SIG-M5 (cell line): ENCODE data around the gene DNM1L.
"Not testable (repeated sequence)": the region's sequence is repeated elsewhere in the genome, so short reads cannot be mapped to it uniquely, and the experiment has no call there.

Experiments
- DNase-seq: peaks from one replicate; lab custom pipeline; 2025; lab: John Stamatoyannopoulos, UW

DNM1L gene

DNA sequence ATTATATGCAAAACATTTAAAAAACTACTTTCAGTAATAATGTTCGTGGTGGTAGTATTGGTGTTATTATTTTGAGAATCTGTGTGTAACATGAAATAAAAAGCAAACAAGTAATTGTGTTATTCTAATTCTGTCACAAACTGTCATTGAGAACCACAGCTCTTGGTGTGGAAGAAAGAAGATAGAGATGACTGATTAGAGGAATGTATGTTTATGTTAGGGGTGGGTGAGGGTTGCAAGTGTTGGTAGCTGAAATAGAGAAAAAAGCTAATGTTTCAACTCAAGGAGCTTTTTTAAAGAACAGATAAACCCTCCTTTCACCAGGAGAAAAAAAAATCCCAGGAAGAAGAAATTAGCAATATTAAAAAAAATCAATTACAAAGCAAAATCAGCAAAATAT is 18.3 kb downstream of the DNM1L start:
- DNase-seq: no peak

DNA sequence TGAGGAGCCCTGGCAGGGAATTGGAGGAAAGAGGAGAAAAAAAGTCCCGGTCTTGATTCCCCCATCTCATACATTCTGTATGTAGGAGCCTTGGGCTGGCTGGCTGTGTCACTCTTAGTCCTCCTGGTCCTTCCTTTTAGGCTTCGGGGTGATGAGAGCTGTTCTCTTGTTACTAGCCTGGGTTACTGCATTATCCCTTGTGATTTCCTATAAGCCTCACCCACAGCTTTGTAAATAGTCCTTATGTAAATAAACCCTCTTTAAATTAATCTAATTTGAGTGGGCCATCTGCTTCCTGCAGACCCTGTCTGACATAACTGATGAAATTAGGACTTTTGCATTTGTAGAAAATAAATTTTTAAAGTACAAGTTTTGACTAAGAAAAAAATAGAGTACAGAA is 19.2 kb downstream of the DNM1L start:
- DNase-seq: no peak

DNA sequence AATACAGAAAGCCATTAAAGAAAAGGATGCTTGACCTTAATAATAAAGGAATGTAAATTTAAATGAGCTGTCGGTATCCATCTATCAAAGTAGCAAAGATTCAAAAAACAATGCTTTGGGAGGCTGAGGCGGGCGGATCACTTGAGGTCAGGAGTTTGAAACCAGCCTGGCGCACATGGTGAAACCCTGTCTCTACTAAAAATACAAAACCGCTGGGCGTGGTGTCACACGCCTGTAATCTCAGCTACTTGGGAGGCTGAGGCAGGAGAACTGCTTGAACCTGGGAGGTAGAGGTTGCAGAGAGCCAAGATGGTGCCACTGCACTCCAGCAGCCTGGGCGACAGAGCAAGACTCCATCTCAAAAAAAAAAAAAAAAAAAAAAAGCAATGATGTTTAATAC is 20.3 kb downstream of the DNM1L start:
- not testable (repeated sequence) for DNase-seq

DNA sequence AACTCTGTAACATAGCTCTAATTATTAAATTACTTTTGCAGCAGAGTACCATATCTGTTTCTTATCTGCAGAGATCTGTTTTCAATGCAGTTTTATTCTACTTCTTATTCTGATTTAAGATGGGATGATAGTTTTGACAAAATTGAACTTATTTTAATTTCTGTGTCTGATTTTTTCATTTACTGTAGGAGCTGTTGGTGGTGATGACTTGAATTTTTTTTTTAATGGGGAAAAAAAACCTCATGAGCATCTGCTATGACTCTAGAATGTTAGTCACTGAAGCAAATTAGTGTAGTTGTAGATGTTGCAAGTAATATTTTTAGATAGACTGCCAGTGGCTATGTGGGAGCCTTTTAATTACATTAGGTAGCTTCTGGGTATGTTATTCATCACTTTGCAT is 23.4 kb downstream of the DNM1L start:
- no peak for DNase-seq

DNA sequence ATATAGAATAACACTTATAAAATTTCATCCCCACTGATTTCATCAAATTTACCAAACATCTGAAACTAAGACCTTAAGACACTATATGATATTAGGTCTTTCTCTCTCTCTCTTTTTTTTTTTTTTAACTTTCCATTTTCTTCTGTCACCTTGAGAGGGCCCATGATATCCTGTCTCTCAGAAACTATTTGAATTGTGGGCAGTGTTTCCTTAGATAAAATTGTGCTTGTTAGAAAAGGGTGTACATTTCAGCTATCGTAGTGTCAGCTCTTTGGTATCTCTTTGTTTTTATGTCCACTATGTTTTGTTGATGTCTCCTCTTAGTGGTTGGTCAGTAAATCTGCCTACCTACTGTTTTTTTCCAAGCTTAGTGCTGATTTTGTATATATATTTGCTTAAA is 23.8 kb downstream of the DNM1L start:
- DNase-seq: no peak

DNA sequence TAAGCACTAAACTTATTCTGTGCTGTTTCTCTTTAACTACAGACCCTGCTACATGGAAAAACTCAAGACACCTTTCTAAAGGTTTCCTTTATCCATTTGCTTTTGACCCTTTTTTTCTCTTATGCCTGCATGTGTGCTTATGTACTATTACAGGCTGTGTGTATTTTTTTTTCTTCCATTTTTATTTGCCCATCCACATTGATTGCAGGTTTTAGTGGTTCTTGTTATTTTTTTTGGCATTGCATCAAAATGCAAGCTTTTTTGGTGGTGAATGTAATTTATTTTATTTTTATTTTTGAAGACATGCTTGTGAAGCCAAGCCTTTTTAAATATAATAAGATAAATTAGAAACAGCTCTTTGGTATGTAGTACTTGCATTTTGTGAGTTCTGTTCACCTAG is 26.7 kb downstream of the DNM1L start:
- DNase-seq: no peak

DNA sequence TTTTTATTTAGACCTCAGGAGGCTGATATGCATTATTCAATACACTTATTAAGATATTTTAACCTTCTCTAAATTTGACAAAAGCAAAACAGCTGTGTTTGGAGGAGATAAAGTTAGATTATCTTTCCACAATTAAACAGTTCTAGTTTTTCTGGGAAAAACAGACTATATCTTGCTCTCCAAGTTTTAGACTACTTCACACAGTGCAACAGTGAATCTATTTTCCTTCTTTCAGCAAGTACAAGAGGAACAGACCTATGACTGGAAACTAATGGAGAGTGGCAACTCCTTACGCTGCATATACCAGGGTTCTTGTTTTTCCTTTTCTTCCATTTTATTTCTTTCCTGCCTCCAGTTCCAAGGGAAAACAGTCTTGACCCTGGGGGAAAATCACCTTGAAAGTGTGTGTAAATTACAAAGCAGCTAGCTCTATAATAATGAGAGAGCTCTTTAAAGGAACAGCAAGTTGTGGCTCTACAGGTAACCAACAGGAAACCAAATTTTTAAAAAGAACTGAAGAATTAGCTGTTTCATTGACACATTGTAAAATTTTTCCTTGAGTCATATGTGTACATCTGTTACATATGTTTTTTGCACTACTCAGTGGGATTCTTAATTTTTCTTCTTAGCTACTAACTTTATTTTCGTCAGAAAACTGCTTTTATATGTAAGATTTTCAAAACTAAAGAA is 27.4 kb downstream of the DNM1L start:
- DNase-seq: no peak

DNA sequence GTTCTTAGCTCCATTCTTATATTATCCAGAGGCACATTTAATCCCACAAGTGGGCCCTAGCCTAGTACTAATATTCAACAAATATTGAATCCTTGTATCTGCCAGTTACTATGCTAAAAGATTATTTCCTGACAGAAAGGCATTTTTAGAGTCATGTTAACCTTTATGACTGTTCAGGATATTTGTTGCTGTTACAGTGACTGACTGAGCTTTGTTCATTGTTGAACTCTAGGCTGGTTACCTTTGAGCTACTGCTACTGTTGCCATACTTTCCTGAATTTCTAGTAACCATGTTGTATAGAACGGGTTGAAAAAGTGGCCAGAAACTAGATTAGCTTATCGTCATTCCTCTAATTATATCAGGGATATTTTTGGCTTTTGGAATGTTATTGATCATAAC is 29.8 kb downstream of the DNM1L start:
- DNase-seq: no peak

DNA sequence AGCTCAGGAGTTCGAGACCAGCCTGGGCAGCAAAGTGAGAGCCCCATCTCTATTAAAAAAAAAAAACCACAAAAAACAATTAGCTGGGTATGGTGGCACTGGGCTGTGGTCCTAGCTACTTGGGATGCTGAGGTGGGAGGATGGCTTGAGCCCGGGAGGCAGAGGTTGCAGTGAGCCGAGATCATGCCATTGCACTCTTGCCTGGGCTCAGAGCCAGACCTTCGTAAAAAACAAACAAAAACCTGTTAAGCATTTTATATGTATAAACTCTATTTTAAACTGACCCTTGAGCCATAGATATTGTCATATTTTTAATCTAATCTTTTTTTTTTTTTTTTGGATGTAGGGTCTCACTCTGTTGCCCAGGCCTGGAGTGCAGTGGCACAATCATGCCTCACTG is 35.7 kb downstream of the DNM1L start:
- no peak for DNase-seq

DNA sequence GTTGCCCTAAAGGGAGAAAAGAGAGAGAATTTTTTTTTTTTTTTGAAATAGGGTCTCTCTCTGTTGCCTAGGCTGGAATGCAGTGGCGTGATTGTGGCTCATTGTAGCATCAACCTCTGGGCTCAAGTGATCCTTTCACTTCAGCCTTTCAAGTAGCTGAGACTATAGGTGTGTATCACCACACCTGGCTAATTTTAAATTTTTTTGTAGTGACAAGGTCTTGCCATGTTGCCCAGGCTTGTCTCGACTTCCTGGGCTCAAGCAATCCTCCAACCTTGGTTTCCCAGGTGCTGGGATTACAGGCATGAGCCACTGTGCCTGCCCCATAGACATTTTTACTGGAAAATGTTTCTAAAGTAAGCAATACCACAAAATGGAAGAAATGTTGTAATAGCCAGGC is 39.8 kb downstream of the DNM1L start:
- DNase-seq: no peak

DNA sequence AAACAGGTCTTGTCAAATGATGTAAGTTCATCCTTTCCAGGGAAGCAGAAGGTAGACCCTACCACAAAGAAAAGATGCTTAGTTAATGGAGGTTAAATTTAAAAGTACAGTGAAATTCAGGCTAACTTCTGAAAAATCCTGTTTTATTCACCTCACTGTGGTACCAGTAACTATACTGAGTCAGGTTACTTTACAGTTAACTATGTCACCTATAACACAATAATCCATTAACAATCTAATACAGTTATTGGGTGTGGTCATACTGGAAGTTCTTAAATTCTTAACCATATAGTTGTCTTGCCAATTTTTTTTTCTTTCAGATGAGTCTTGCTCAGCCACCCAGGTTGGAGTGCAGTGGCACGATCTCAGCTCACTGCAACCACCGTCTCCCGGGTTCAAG is 46.2 kb downstream of the DNM1L start:
- DNase-seq: not testable (repeated sequence)

DNA sequence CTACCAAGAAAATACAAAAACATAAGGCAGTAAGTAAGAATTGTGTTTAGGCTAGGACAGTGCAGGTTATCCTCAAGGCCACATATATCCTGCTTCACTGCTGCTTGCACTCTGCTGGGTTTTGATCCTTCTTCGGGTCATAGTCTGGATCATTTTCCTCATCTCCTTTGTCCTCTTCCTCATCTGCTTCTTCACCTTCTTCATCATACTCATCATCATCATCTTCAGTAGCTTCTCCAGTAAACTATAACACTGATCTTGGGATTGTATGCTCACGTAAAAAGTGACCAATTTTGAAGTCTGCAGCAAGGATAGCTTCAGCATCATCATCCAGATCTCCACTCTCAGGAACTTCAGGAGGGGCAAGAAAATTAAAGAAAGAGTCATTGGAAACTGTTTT is 47.2 kb downstream of the DNM1L start:
- no peak for DNase-seq

DNA sequence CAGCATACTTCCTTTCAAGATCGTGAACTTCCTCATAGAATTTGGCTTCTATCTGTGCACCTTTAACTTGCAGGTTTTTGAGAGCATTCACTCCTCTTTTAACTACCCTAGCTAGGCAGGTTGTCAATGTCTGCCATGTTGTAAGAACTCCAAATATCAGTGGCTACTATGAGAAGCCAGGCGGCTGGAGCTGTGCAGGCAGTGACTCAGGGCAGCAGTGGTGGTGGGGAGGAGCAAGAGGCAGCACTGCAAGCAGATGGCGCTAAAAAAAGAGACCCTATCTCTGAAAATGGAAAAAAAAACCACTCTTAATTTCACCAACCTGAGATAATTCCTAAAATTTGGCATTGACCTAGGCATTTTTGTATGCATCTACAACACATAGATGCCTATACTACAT is 48.1 kb downstream of the DNM1L start:
- no peak for DNase-seq

DNA sequence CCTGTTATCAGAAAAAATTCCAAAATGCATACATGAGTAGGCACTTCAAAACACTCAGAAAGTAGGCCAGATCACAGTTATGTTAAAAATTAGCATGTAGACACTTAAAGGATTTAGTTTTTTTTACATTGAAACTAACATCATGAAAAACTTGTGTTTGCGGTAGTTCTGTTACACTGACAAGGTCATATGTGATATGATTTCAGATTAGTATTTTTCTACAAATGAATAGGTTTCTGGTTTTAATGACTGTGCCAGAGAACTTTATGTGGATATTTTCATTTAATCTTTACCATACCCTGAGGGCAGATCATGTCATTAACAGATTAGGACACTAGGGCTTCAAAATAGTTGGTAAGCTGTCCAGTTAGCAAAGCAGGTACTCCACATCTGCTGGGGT is 55.9 kb downstream of the DNM1L start:
- DNase-seq: no peak

DNA sequence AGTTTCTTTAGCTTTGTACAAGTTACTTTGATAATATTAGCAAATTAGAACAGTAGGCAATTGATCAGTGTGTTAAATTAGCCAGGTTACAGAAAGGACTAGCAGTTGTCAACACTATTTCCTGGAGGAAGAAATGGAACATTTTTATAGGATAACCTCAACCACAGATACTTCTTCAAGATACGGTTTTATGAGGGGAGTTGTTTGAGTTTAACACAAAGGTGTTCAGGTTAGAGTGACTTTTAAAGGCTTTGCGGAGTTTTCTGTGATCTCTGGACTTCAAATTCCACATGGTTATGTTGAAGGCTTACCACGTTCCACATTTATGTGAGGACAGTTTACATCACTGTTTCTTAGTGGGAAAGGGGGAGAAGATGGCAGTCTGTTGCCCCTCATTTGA is 57.3 kb downstream of the DNM1L start:
- no peak for DNase-seq

DNA sequence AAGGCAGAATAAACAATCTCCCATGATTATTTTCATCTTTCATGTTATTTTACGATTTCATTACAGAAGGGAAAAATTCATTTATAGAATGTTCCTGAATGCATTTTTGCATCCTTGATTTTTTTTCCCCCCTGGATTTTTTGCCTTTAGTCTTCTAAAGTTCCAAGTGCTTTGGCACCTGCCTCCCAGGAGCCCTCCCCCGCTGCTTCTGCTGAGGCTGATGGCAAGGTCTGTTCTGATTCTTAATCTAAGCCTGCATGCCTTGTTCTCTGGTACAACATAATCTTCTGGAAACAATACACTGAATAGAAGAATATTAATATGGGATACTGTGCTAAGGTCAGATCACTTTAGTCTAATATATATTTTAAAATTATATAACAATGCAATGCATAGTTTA is 58.6 kb downstream of the DNM1L start:
- no peak for DNase-seq

DNA sequence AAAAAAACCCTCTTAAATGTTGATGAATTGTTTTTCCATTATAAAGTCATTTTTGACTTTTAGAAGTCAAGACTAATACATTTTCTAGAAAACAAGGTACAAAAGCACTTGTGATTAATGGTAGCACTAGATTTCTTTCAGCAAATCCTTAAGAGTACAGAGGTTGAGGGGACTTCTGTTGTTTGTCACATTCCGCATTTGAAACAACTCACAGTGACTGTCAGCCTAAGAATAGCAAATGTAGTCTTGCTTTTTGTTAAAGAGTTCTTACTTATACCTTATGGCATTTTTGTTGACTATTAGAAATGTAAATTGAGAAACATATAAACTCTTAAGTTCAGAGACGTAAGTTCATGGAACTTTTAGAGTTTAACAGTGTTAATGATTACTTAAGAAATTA is 60.2 kb downstream of the DNM1L start:
- no peak for DNase-seq

DNA sequence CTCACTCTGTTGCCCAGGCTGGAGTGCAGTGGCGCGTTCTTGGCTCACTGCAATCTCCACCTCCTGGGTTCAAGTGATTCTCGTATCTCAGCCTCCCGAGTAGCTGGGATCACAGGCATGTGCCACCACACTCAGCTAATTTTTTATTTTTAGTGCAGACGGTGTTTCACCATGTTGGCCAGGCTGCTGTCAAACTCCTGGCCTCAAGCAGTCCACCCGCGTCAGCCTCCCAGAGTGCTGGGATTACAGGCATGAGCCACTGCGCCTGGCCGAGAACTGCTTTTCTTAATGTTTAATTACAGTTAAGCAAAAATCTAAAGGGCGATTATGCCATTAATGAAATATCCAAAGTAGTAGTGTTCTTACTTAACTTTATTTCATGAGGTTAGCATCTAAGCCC is 63.0 kb downstream of the DNM1L start:
- DNase-seq: no peak

DNA sequence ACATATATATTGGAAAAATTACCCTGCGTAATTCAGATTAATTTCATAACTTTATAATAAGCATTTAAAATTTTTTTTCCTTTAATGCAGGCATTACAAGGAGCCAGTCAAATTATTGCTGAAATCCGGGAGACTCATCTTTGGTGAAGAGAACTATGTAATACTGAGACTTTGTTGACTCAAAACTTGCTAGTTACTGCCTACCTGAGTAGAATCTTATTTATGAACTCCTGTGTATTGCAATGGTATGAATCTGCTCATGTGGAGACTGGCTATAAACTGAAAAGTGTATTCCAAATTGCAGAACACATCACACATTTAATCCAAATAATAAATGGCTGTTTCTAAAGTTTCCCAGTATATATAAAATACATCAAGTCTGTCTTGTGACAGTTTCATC is 64.2 kb downstream of the DNM1L start:
- DNase-seq: no peak

DNA sequence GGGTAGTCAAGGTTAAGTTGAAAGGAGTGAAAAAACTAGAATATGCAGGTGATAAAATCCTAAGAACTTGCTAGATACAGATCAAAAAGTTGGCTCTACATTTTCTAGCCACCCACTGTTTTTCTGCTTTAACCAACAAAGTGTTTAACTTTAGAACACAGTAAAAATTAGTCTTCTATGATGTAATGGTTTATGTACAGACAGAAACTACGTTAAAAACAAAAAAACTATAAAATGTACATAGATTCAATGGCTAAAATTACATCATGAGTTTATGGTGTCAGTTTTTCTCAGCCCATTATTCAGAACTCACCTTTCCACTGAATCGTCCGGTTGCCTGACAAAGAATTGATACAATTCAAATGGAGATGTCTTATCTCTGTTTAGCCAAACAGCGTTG is 74.5 kb downstream of the DNM1L start:
- DNase-seq: no peak

DNA sequence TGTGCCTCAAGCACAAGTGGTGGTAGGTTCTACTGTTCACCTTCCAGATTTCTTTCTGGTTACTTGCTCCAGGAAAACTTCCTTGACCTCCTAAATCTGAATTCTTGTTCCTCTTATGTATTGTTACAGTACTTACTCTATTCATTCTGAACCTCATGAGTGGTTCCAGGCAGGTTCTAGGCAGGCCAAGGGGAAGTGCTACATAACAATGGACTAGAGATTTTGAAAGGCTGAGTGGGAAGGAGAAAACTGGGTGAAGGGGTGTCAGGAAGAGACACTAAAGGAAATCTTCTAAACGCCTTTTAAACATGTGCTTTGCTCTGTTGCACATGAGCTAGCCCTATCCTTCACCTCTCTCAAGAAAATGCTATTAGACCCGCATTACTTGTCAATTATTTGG is 75.0 kb downstream of the DNM1L start:
- no peak for DNase-seq

DNA sequence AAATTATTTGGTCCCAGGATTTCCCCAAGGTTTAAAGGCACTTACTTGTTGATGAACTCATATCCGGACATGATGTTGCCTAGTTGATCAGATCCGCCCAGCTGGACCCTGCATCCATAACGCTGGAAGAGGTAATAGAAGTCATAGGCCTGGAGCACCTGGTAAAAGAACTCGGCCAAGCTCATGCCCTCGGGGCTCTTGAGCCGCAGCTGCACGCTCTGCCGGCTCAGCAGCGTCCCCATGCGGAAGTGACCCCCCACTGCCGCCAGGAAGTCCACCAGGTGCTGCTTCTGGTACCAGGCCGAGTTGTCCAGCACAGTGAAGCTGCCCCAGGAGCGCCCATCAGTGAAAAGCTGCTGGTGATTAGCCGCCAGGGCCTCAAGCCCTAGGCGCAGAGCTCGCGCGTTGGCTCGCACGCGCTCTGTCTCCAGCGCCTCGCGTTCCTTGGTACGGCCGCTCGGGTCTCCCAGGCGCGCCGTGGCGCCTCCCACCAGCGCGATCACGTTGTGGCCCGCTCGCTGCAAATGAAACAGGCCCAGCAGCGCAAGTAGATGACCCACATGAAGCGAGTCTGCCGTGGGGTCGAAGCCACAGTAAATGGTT is 76.1 kb downstream of the DNM1L start:
- DNase-seq: no peak

DNA sequence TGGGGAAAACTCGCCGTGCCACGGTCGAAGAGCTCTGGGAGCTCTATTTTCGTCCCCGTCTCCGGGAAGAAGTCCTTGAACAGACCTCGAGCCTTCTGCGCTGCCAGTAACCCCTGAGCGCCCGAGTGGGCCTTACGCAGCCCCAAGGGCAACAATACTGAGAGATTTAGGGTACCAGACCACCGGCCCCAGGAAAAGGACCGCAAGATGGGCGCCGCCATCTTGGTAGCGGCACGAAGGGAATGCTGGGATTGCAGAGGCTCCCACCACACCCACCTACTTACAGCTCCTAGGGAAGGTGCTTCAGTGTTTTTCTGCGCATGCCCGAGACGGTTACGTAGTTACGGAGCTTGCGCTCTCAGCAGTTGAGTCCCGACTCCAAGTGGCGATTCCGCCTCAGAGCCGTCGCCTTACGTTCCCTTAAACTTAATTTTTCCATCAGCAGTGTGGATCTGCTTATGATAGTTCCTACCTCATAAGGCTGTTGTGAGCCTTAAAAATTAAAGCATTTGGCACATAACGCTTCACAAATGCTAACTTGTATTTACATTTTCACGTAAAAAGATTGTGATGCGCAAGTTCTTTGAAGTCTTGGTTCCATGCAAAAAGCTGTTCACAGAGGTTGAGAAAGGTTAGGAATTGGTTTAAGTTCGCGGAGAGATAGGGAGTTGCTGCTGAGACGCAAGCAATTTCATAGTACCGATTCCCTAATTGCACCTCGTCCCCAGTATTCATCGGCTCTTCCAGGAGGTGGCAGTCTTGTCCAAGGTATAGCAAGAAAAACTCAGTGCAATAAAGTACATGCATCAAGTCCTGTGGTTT is 76.8 kb downstream of the DNM1L start, which contains the start of gene YARS2:
TSS of gene YARS2 (minus strand) at position 244 of the 822 bp plus-strand sequence. CDS start at position 221, 23 bp downstream.
- DNase-seq: peak; percentile 89
